GM19397 (cell line): ENCODE data around the gene ALDH1A3.

ENCODE experiments used
- ATAC-seq: cut with Tn5 transposase; IDR thresholded peaks from one replicate; pipeline ENCODE4 v1.9.1; 2021; ENCODE audit warnings: mild to moderate bottlenecking, moderate library complexity; ENCODE audit not compliant: unreplicated experiment

Gene ALDH1A3

DNA sequence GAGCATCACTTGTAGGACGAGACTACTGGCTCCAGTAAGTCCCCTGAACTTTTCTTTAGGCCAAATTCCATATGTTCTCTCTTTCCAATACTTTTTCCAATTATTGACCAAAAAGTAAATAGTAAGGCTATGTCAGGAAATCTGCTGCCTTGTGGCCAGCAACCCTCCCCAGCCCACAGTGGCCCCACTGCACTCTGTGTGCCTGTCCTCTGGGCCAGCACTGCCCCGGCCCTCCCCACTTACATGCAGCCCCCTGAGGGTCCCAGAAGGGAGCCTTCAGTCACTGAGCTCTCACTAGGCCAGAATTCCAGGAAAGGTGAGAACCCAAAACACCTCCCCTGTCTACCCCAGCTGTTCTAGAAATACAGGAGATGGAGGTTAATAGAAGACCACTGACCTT, 21.3 kb upstream of the ALDH1A3 start:
- ATAC-seq: no peak

DNA sequence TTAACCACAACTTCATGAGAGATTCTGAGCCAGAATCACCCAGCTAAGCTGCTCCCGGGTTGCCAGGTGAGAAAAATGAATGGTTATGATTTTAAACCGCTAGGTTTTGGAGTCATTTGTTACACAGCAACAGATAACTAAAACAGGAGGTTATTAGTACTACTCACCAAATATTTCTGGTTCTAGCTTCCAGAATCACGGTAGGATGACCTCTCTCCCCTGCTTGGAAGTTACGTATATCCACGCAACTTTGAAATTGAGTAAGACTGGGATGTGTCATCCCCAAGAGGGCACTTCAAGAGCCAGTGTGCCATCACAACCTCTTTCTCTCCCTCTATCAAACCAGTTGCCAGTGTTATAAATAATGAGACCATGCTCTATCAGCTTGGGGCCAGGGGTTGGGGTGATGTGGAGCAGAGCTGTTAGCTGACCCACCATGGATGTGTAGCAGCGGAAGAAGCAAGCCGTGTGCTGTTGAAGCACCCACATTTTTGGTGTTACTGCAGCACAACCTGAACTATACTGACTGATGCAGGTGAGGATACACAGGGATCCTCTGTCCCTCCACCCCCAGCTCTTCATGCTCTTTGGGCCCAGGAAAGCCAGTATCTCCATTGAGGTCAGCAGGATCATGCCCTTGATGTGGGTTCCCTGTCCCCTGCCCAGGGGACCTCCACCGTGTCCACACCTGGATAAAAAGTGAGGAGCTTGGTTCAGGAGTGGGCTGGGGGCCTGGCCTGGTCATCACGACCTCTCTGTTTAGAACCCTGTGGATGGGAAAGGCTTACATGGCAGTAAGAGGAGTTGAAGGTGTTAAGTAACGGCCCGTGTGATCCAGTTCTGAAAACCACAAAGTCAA, 19.4 kb upstream of the ALDH1A3 start:
- no peak for ATAC-seq

GRCh38 chr15:100860829-100861510, 18.7 kb upstream of the ALDH1A3 start:
- no peak for ATAC-seq

DNA sequence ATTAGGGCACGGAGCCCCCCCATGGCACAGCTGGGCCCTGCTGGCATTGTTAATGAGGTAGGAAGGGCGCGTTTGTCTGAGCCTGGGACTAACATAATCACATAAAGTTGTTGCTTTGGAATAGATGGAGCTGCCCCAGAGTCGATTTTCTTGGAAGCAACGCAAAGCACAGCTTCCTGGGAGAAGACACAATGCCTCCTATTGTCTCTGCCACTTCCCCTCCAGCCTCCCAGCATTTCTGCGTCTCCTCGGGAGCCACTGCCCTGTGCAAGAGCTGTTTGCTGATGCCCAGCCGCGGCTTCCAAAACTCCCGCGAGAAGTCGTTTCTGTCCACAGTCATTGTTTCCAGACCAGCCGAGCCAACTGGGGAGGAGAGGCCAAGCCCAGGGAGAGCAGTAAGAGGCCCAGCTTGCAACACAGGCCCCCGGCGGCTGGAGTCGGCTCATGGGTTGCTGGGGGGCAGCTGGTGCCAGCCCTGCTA, 18.1 kb upstream of the ALDH1A3 start:
- ATAC-seq: no peak

GRCh38 chr15:100862162-100862561, 17.5 kb upstream of the ALDH1A3 start:
- no peak for ATAC-seq

- no peak for ATAC-seq
These were observed 16.4 kb upstream of the ALDH1A3 start for GRCh38 chr15:100863075-100863795.

DNA sequence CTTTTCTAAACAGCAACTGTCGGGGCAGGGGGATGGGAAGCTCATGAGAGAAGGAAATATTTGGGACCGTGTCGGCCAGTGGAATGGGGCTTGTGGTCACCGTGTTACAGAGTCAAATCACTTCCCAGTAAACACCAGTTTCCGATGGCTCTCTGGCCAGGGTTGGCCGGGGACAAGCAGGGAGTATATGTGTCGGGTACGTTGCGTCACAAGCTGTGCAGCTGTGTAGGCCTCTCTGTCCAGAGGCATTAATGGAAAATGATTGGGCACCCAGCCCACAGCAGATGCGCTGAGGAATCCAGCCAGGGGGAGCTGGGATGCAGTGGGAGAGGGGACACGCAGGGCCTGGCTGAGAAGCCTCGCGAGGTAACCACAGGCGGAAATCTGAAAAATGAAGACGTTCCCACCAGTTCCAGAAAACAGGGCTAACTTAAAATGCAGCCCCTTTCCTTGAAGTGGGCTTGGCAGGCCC, 15.8 kb upstream of the ALDH1A3 start:
- ATAC-seq: no peak

DNA sequence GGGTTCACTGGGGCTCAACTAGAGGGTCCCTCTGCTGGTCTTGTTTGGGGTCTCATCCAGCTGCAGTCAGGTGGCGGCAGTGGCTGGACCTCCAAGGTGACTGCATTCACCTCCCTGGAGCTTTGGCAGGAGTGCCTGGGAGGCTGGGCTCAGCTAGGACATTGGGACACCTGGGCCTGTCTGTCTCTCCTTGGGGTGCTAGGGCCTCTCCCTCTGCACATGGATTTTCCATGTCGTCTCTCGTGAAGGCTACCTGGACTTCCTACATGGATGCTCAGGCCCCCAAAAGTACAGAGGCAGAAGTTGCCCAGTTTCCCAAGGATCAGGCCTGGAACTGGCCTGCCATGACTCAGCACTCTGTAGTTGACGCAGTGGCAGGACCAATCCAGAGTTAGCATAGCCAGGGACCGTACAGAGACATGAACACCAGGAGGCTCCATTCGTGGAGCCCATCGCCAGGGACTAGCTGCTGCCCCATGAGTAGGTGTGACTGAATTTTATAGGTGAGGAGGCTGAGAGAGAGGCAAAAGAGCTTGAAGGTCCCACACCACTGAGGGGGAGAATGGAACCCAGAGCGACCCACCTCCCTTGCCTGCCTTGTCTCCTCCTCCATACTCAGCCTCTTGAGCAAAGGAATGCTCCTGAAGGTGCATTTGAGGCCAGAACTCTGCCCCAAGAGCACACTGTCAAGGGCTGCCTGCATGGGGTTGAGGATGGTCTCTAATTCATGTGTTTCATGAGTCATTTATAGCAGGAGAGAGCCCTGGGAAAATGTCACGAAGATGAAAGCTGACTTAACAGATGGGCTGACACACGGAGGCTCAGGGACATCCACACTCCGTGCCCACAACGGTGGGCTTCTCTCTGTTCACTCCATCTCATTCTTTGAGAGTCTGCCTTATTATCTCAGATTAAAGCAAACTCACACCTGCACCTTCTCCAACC, 13.0 kb upstream of the ALDH1A3 start:
- ATAC-seq: no peak

DNA sequence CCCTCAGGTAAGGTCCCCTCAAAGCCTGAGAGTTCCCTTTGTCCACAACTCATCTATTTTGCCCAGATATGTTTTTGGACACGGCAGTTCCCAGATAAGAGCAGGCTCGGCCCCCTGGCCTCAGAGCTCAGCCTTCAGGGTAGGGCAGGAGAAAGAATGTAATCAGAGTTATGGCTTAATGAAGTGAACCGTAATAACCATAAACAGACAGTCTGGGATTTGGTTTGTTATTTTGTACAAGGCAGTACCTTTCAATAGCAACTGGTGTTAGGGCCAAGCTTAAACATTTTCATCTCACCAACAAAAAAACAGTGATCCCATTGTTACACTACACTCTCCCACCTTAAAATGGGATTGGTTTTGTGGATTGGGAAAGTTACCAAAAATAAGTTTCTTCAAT, 12.2 kb upstream of the ALDH1A3 start:
- no peak for ATAC-seq

GRCh38 chr15:100869151-100869999, 10.3 kb upstream of the ALDH1A3 start:
- no peak for ATAC-seq

- ATAC-seq: no peak
These were observed 6.5 kb upstream of the ALDH1A3 start for GRCh38 chr15:100873029-100873677.

- no peak for ATAC-seq
These were observed 4.1 kb upstream of the ALDH1A3 start for GRCh38 chr15:100875495-100875894.

DNA sequence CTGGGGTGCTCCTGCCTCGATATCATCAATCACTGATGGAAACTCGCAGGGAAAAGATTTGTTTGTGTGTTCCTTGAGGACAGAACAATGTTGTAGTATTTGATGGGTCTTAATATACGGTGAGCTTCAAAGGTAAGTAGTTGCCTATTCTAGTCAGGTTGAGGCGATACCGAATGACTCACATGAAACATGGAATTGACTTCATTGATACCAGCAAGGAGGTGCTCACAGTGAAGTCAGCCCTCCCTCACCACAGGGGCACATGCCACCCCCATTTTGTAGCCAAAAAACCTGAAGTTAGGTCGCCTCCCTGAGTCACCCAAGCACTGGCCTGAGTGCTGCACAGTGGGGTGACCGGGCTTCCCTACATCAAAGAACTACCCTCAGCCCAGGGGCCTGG, 3.7 kb upstream of the ALDH1A3 start:
- ATAC-seq: no peak

- no peak for ATAC-seq
These were observed 2.1 kb upstream of the ALDH1A3 start for GRCh38 chr15:100877551-100877950.

- ATAC-seq: no peak
These were observed 1.5 kb upstream of the ALDH1A3 start for GRCh38 chr15:100878130-100878529.

DNA sequence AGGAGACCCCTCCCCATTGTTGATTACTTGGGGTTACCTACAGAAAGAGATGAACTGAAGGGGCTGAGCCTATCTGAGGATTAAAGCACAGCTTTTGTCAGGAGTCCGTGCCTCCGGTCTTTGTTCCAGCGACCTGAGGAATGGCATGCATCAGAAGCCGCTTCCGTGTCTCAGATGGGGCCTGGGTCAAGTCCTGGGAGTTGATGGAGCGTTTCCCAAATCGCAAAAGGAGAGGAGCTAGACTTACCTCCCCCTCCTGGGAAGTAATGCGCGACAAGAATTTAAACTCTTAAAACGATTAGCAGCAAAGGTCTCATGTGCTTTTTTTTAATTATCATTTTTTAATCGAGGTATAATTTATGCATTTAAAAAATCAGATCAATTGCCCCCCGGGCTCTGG, 983 bp upstream of the ALDH1A3 start:
- ATAC-seq: no peak

GRCh38 chr15:100879061-100879463, 569 bp upstream of the ALDH1A3 start:
- no peak for ATAC-seq

GRCh38 chr15:100880139-100880896, 687 bp downstream of the ALDH1A3 start:
- ATAC-seq: no peak
